ENCODE results near the gene ASB18.

- TF ChIP-seq RAD21 (IDR thresholded peaks at IDR 0.05; ENCODE audit: low read depth) (no peak), CEBPB (IDR thresholded peaks at IDR 0.05) (no peak)
Observed at GRCh38 chr2:236171680-236172254, 92.4 kb downstream of the ASB18 start.

All from Ishikawa (cell line).